Hepatocyte (in vitro differentiated cells): ENCODE data around the gene WDR37. TPM values are rescaled to one million over a fixed set of nuclear protein-coding genes. Genes with fewer than 3 reads are reported as not detected.

Source experiments
- DNase-seq: peaks from one replicate; pipeline ENCODE4 v3.0.0-alpha.2; 2016; ENCODE audit warnings: low spot score
- H2AFZ ChIP-seq: fragments of 200-600 bp; sonication (generic); 2 replicates; pipeline ENCODE4 v1.6.0; 2016; ENCODE audit warnings: antibody characterized with exemption, mild to moderate bottlenecking
- H3K27ac ChIP-seq: fragments of 200-600 bp; sonication (generic); 2 replicates; pipeline ENCODE4 v1.5.1; 2016; ENCODE audit warnings: mild to moderate bottlenecking
- H3K27me3 ChIP-seq: fragments of 200-600 bp; sonication (generic); 2 replicates; pipeline ENCODE4 v1.6.1; 2016
- H3K36me3 ChIP-seq: fragments of 200-600 bp; sonication (generic); replicated peaks from 2 replicates; pipeline ENCODE4 v1.5.1; 2016; ENCODE audit warnings: low read depth; ENCODE audit not compliant: insufficient read depth
- H3K4me1 ChIP-seq: fragments of 200-600 bp; sonication (generic); 2 replicates; pipeline ENCODE4 v1.5.1; 2016; ENCODE audit warnings: mild to moderate bottlenecking, moderate library complexity; ENCODE audit not compliant: insufficient read depth
- H3K4me2 ChIP-seq: fragments of 200-600 bp; sonication (generic); 2 replicates; pipeline ENCODE4 v1.6.0; 2016
- H3K4me3 ChIP-seq: fragments of 200-600 bp; sonication (generic); 2 replicates; pipeline ENCODE4 v1.5.1; 2016; ENCODE audit warnings: mild to moderate bottlenecking
- H3K79me2 ChIP-seq: fragments of 200-600 bp; sonication (generic); 2 replicates; pipeline ENCODE4 v1.6.0; 2017; ENCODE audit warnings: mild to moderate bottlenecking
- H3K9me2 ChIP-seq: fragments of 200-600 bp; sonication (generic); replicated peaks from 2 replicates; pipeline ENCODE4 v1.6.0; 2017; ENCODE audit warnings: mild to moderate bottlenecking; ENCODE audit not compliant: insufficient read depth
- H3K9me3 ChIP-seq: fragments of 200-600 bp; sonication (generic); 2 replicates; pipeline ENCODE4 v1.5.1; 2016; ENCODE audit warnings: low read depth, mild to moderate bottlenecking
- H4K20me1 ChIP-seq: fragments of 200-600 bp; sonication (generic); 2 replicates; pipeline ENCODE4 v1.6.0; 2016; ENCODE audit warnings: mild to moderate bottlenecking; ENCODE audit not compliant: insufficient read depth, poor library complexity, severe bottlenecking
- CTCF ChIP-seq: fragments of 200-600 bp; sonication (generic); IDR thresholded peaks from 2 replicates; pipeline ENCODE4 v1.5.1; 2016; ENCODE audit warnings: antibody characterized with exemption, mild to moderate bottlenecking; ENCODE audit not compliant: poor library complexity
- EZH2 ChIP-seq: fragments of 200-600 bp; sonication (generic); IDR thresholded peaks from 2 replicates; pipeline ENCODE4 v1.6.1; 2016; ENCODE audit warnings: antibody characterized with exemption, mild to moderate bottlenecking, borderline replicate concordance
- EZH2phosphoT487 ChIP-seq: fragments of 200-600 bp; sonication (generic); IDR thresholded peaks from one replicate; pipeline ENCODE4 v1.6.1; 2018; ENCODE audit warnings: antibody characterized with exemption, mild to moderate bottlenecking, low read depth, moderate library complexity; ENCODE audit not compliant: unreplicated experiment, severe bottlenecking
- WGBS: methylation state at CpG from one replicate; pipeline ENCODE4 v1.1.6; 2016; ENCODE audit warnings: low lambda C conversion rate; ENCODE audit errors: missing lambda C conversion rate; 5-methylcytosine and 5-hydroxymethylcytosine counted together
- polyA plus RNA-seq: library from polyadenylated mRNA; unstranded; fragments of >200 nt; fragmentation: Nextera tagmentation; extraction: Ambion mirVana; gene quantifications from 2 replicates; pipeline ENCODE4 v1.2.1, GENCODE V29; 2016
- total RNA-seq: library from RNA; depleted of rRNA; stranded (reverse); fragments of >200 nt; gene quantifications from 2 replicates; pipeline ENCODE4 v1.2.3, GENCODE V29; 2014

Gene WDR37
- total and polyA plus RNA-seq, 2 experiments from 2014 or later, result 8.6 to 12.3 TPM

GRCh38 chr10:1169186-1169885 is 113.2 kb downstream of the WDR37 start:
- Histone ChIP-seq H2AFZ (no peak overlapping the region), H3K4me2 (no peak overlapping the region), H3K4me3 (no peak overlapping the region), H3K9me2 (no peaks in the 10 kb centered on the region), H3K4me1 (no peaks in the 10 kb centered on the region), H3K36me3 (no peaks in the 10 kb centered on the region), H3K79me2 (no peaks in the 10 kb centered on the region), H3K27ac (no peak overlapping the region), H4K20me1 (no peaks in the 10 kb centered on the region), H3K27me3 (no peaks in the 10 kb centered on the region), H3K9me3 (no peaks in the 10 kb centered on the region)
- WGBS, result 84% methylated on average over 22 of the region's 23 CpGs
- no peak for TF ChIP-seq CTCF
- TF ChIP-seq EZH2phosphoT487, result no peak
- DNase-seq, result no peak

GRCh38 chr10:1169981-1170866 is 114.0 kb downstream of the WDR37 start:
- TF ChIP-seq EZH2 (no peak), CTCF (no peak)
- no peak overlapping the region for H3K4me2 ChIP-seq
- H3K4me3 ChIP-seq, result no peak overlapping the region
- no peak for DNase-seq
- H3K9me2 ChIP-seq, result no peaks in the 10 kb centered on the region
- no peaks in the 10 kb centered on the region for H3K36me3 ChIP-seq
- no peak overlapping the region for H2AFZ ChIP-seq
- H3K27me3 ChIP-seq, result no peaks in the 10 kb centered on the region
- H3K79me2 ChIP-seq, result no peaks in the 10 kb centered on the region
- no peak overlapping the region for H3K27ac ChIP-seq
- 81% methylated on average over 22 of the region's 22 CpGs for WGBS
- no peaks in the 10 kb centered on the region for H3K4me1 ChIP-seq
- no peaks in the 10 kb centered on the region for H4K20me1 ChIP-seq
- no peaks in the 10 kb centered on the region for H3K9me3 ChIP-seq

- H3K9me2 ChIP-seq, result no peaks in the 10 kb centered on the region
- H3K4me1 ChIP-seq, result no peaks in the 10 kb centered on the region
- H3K4me2 ChIP-seq, result no peak overlapping the region
- no peak for DNase-seq
- H3K4me3 ChIP-seq, result no peak overlapping the region
- no peaks in the 10 kb centered on the region for H3K9me3 ChIP-seq
- no peaks in the 10 kb centered on the region for H3K79me2 ChIP-seq
- WGBS, result 94% methylated on average over 13 of the region's 13 CpGs
- H3K36me3 ChIP-seq, result no peaks in the 10 kb centered on the region
- H3K27ac ChIP-seq, result no peak overlapping the region
- no peaks in the 10 kb centered on the region for H3K27me3 ChIP-seq
- no peak for TF ChIP-seq CTCF
- no peak for TF ChIP-seq EZH2phosphoT487
- no peak for TF ChIP-seq EZH2
- H2AFZ ChIP-seq, result no peak overlapping the region
- no peaks in the 10 kb centered on the region for H4K20me1 ChIP-seq
These were observed 114.6 kb downstream of the WDR37 start for GRCh38 chr10:1170867-1171180.
